Measurements from ENCODE around the gene HSPA1B.

DNA sequence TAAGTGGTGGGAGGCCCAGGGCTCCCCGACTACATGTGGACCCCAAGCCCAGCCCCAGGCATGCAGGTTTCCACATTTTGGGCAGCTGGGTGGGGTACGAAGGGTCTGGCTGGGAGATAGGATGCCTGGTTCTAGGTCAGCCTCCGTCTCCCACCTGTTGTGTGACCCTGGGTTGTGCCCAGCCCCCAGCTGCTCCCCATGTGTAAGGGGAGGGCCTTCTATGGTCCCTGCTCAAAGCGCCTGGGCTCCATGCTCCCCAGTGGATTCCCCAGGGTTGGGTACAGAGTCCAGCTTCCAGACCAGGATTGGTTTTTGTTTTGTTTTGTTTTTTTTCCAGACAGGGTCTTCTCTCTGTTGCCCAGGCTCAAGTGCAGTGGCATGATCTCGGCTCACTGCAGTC lies 49.3 kb upstream of the HSPA1B start:
- TF ChIP-seq, protein P1, sequence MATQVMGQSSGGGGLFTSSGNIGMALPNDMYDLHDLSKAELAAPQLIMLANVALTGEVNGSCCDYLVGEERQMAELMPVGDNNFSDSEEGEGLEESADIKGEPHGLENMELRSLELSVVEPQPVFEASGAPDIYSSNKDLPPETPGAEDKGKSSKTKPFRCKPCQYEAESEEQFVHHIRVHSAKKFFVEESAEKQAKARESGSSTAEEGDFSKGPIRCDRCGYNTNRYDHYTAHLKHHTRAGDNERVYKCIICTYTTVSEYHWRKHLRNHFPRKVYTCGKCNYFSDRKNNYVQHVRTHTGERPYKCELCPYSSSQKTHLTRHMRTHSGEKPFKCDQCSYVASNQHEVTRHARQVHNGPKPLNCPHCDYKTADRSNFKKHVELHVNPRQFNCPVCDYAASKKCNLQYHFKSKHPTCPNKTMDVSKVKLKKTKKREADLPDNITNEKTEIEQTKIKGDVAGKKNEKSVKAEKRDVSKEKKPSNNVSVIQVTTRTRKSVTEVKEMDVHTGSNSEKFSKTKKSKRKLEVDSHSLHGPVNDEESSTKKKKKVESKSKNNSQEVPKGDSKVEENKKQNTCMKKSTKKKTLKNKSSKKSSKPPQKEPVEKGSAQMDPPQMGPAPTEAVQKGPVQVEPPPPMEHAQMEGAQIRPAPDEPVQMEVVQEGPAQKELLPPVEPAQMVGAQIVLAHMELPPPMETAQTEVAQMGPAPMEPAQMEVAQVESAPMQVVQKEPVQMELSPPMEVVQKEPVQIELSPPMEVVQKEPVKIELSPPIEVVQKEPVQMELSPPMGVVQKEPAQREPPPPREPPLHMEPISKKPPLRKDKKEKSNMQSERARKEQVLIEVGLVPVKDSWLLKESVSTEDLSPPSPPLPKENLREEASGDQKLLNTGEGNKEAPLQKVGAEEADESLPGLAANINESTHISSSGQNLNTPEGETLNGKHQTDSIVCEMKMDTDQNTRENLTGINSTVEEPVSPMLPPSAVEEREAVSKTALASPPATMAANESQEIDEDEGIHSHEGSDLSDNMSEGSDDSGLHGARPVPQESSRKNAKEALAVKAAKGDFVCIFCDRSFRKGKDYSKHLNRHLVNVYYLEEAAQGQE (IDR thresholded peaks at IDR 0.05; ENCODE audit: insufficient read depth in 1 of 2, low read depth in 2 of 2, low read length in 1 of 2): no peak
- TF ChIP-seq TCF7L2 (IDR thresholded peaks at IDR 0.05; ENCODE audit: low read depth, low read length): no peak
- TF ChIP-seq, protein P2, sequence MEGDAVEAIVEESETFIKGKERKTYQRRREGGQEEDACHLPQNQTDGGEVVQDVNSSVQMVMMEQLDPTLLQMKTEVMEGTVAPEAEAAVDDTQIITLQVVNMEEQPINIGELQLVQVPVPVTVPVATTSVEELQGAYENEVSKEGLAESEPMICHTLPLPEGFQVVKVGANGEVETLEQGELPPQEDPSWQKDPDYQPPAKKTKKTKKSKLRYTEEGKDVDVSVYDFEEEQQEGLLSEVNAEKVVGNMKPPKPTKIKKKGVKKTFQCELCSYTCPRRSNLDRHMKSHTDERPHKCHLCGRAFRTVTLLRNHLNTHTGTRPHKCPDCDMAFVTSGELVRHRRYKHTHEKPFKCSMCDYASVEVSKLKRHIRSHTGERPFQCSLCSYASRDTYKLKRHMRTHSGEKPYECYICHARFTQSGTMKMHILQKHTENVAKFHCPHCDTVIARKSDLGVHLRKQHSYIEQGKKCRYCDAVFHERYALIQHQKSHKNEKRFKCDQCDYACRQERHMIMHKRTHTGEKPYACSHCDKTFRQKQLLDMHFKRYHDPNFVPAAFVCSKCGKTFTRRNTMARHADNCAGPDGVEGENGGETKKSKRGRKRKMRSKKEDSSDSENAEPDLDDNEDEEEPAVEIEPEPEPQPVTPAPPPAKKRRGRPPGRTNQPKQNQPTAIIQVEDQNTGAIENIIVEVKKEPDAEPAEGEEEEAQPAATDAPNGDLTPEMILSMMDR (IDR thresholded peaks at IDR 0.05): no peak
- TF ChIP-seq POLR2AphosphoS5 (IDR thresholded peaks at IDR 0.05; ENCODE audit: low read depth, low read length): no peak
- TF ChIP-seq SIN3A (IDR thresholded peaks at IDR 0.05; ENCODE audit: borderline replicate concordance, insufficient read depth, low read depth, low read length): no peak

Data from Panc1 (cell line).